HUES64 (cell line): Measurements from ENCODE around the gene REM1. TPM values are rescaled to one million over a fixed set of nuclear protein-coding genes. Genes with fewer than 3 reads are reported as not detected.
"Not testable (repeated sequence)": the region's sequence is repeated elsewhere in the genome, so short reads cannot be mapped to it uniquely, and the experiment has no call there.

Source experiments
- H3K27ac ChIP-seq: 2 replicates; pipeline ENCODE4 v1.7.0; 2013; ENCODE audit warnings: low read depth, low read length, inconsistent platforms
- H3K27me3 ChIP-seq: 2 replicates; pipeline ENCODE4 v1.6.1; 2013; ENCODE audit warnings: mild to moderate bottlenecking, low read length; ENCODE audit not compliant: insufficient read depth
- H3K36me3 ChIP-seq: 2 replicates; pipeline ENCODE4 v1.6.1; 2013; ENCODE audit warnings: mild to moderate bottlenecking, low read length; ENCODE audit not compliant: insufficient read depth
- H3K4me1 ChIP-seq: 2 replicates; pipeline ENCODE4 v1.6.1; 2013; ENCODE audit warnings: mild to moderate bottlenecking, low read length, moderate library complexity; ENCODE audit not compliant: insufficient read depth
- H3K4me3 ChIP-seq: 2 replicates; pipeline ENCODE4 v1.5.1; 2013; ENCODE audit warnings: mild to moderate bottlenecking, low read length, moderate library complexity
- H3K9ac ChIP-seq: 2 replicates; pipeline ENCODE4 v1.6.1; 2013; ENCODE audit warnings: mild to moderate bottlenecking, low read depth, low read length
- H3K9me3 ChIP-seq: 2 replicates; pipeline ENCODE4 v1.6.1; 2013; ENCODE audit warnings: low read depth, low read length; ENCODE audit not compliant: insufficient read depth
- WGBS: fragments of 150-250, 120-280 bp; methylation state at CpG from one replicate; pipeline ENCODE4 v1.1.7; 2013; ENCODE audit warnings: missing lambda C conversion rate; 5-methylcytosine and 5-hydroxymethylcytosine counted together
- polyA plus RNA-seq, 2 experiments: library from polyadenylated mRNA; stranded (reverse); fragments of 50-300 nt; gene quantifications; one replicate each; pipeline ENCODE4 v1.2.3, GENCODE V29; 2013

Gene REM1, protein sequence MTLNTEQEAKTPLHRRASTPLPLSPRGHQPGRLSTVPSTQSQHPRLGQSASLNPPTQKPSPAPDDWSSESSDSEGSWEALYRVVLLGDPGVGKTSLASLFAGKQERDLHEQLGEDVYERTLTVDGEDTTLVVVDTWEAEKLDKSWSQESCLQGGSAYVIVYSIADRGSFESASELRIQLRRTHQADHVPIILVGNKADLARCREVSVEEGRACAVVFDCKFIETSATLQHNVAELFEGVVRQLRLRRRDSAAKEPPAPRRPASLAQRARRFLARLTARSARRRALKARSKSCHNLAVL
- not detected for polyA plus RNA-seq (2013, experiment 1 of 2)
- not detected for polyA plus RNA-seq (2013, experiment 2 of 2)

DNA sequence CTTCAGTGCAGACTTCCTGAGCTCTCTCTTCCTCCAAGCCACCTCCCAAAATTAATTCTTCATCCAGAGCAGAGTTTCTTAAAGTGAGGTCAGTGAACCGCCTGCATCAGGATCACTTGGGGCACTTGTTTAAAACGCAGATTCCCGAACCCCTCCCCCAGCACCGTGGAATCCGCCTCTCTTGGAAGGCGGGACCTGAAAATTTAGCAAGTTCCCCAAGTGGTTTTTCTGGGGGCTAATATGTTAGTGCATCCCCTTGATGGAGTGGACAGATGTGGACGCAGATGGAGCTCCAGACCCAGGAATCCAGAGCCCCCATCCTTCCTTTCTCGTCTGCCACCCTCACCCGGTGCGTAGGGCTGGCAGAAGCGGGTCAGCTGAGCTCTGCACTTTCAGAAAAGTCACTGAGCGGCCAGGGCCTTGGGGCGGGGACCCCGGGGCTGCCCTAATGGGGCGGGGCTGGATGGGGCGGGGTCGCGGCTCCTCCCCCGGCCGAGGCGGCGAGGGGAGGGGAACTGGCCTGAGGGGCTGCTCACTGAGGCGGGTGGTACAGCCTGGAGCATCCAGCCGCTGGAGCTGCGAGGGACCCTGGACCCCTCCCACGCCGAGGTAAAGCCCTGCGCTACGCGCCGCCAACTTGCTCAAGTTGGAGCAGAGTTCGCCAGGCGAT, at the start of gene REM1, which contains the start of gene DEFB124:
REM1 (plus strand) TSS at position 531 of the 670 bp plus-strand sequence. CDS start 1,158 bp downstream, outside the sequence.
DEFB124 (minus strand) TSS at position 370 of the 670 bp plus-strand sequence. CDS start 2,114 bp downstream, outside the sequence.
- H3K27ac ChIP-seq, result no peak within 1 kb of the TSS
- H3K36me3 ChIP-seq, result no peaks in the 10 kb centered on the region
- H3K27me3 ChIP-seq, result no peaks in the 10 kb centered on the region
- peaks cover 65% of the 10 kb centered on the region for H3K9me3 ChIP-seq
- H3K9ac ChIP-seq, result no peak within 1 kb of the TSS
- H3K4me1 ChIP-seq, result no peaks in the 10 kb centered on the region
- WGBS, result 88% methylated on average over 33 of the region's 33 CpGs
- H3K4me3 ChIP-seq, result no peak within 1 kb of the TSS

DNA sequence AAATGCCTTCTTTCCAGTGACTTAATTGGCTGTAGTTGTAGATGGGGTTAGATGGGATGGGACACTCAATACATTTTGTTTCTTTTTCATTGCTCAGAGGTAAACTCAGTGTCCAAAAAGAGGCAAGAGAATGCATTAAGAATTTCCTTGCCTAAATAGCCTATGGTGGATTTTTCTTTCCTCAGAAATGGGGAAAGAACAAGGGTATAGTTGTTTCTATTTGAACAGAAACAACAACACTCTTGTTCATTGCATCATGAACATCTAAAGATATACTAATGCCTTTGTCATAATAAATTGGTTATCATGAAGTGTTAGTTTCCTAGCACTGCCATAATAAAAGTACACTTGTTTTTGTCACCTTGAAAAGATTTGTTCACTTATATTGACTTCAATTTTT, 49.3 kb upstream of the REM1 start:
- H3K4me3 ChIP-seq, result no peak overlapping the region
- H3K9ac ChIP-seq, result no peak overlapping the region
- H3K27me3 ChIP-seq, result no peaks in the 10 kb centered on the region
- no peaks in the 10 kb centered on the region for H3K4me1 ChIP-seq
- H3K9me3 ChIP-seq, result peaks cover 70% of the 10 kb centered on the region
- H3K27ac ChIP-seq, result no peak overlapping the region
- H3K36me3 ChIP-seq, result no peaks in the 10 kb centered on the region

DNA sequence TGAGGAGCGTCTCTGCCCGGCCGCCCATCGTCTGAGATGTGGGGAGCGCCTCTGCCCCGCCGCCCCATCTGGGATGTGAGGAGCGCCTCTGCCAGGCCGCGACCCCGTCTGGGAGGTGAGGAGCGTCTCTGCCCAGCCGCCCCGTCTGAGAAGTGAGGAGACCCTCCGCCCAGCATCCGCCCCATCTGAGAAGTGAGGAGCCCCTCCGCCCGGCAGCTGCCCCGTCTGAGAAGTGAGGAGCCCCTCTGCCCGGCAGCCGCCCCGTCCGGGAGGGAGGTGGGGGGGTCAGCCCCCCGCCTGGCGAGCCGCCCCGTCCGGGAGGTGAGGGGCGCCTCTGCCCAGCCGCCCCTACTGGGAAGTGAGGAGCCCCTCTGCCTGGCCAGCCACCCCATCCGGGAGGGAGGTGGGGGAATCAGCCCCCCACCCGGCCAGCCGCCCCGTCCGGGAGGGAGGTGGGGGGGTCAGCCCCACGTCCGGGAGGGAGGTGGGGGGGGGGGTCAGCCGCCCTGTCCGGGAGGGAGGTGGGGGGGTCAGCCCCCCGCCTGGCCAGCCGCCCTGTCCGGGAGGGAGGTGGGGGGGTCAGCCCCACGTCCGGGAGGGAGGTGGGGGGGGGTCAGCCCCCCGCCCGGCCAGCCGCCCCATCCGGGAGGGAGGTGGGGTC, 48.1 kb upstream of the REM1 start:
- not testable (repeated sequence) for H3K27ac ChIP-seq, H3K9ac ChIP-seq, H3K36me3 ChIP-seq, H3K27me3 ChIP-seq, H3K4me3 ChIP-seq, H3K4me1 ChIP-seq
- peaks cover 68% of the 10 kb centered on the region for H3K9me3 ChIP-seq
- 95% methylated on average over 25 of the region's 48 CpGs for WGBS

GRCh38 chr20:31427576-31427975, 47.5 kb upstream of the REM1 start:
- H3K27ac ChIP-seq, H3K4me1 ChIP-seq, H3K9ac ChIP-seq, H3K27me3 ChIP-seq, H3K4me3 ChIP-seq, H3K36me3 ChIP-seq: not testable (repeated sequence)
- H3K9me3 ChIP-seq, result peaks cover 68% of the 10 kb centered on the region
- 95% methylated on average over 30 of the region's 31 CpGs for WGBS

- no peaks in the 10 kb centered on the region for H3K36me3 ChIP-seq
- no peaks in the 10 kb centered on the region for H3K4me1 ChIP-seq
- no peaks in the 10 kb centered on the region for H3K27me3 ChIP-seq
- H3K9ac ChIP-seq, result no peak overlapping the region
- peaks cover 61% of the 10 kb centered on the region for H3K9me3 ChIP-seq
- H3K4me3 ChIP-seq, result no peak overlapping the region
- no peak overlapping the region for H3K27ac ChIP-seq
- 70% methylated on average over 4 of the region's 4 CpGs for WGBS
These were observed 44.4 kb upstream of the REM1 start for GRCh38 chr20:31430568-31431115.

GRCh38 chr20:31440012-31440659, 35.0 kb upstream of the REM1 start, which contains the start of gene DEFB123:
Gene DEFB123 (plus strand): TSS chr20:31440632. CDS start chr20:31440699, 67 bp downstream.
- no peak within 1 kb of the TSS for H3K9ac ChIP-seq
- no peaks in the 10 kb centered on the region for H3K36me3 ChIP-seq
- 85% methylated on average over 16 of the region's 16 CpGs for WGBS
- no peaks in the 10 kb centered on the region for H3K27me3 ChIP-seq
- H3K9me3 ChIP-seq, result peaks cover 86% of the 10 kb centered on the region
- H3K4me3 ChIP-seq, result no peak within 1 kb of the TSS
- H3K27ac ChIP-seq, result no peak within 1 kb of the TSS
- no peaks in the 10 kb centered on the region for H3K4me1 ChIP-seq

GRCh38 chr20:31446084-31446819, 28.8 kb upstream of the REM1 start:
- no peaks in the 10 kb centered on the region for H3K36me3 ChIP-seq
- WGBS, result 77% methylated on average over 12 of the region's 12 CpGs

GRCh38 chr20:31449511-31450414, 25.3 kb upstream of the REM1 start:
- no peak overlapping the region for H3K4me3 ChIP-seq
- H3K27ac ChIP-seq, result no peak overlapping the region
- WGBS, result 78% methylated on average over 7 of the region's 8 CpGs
- no peaks in the 10 kb centered on the region for H3K27me3 ChIP-seq
- H3K36me3 ChIP-seq, result no peaks in the 10 kb centered on the region
- H3K4me1 ChIP-seq, result no peaks in the 10 kb centered on the region
- H3K9ac ChIP-seq, result no peak overlapping the region
- peaks cover 59% of the 10 kb centered on the region for H3K9me3 ChIP-seq

More at GRCh38 chr20:31446084-31446819, 28.8 kb upstream of the REM1 start:
- Histone ChIP-seq H3K9me3 (peaks cover 81% of the 10 kb centered on the region), H3K9ac (no peak overlapping the region), H3K4me1 (no peaks in the 10 kb centered on the region), H3K4me3 (no peak overlapping the region), H3K27me3 (no peaks in the 10 kb centered on the region), H3K27ac (no peak overlapping the region)

DNA sequence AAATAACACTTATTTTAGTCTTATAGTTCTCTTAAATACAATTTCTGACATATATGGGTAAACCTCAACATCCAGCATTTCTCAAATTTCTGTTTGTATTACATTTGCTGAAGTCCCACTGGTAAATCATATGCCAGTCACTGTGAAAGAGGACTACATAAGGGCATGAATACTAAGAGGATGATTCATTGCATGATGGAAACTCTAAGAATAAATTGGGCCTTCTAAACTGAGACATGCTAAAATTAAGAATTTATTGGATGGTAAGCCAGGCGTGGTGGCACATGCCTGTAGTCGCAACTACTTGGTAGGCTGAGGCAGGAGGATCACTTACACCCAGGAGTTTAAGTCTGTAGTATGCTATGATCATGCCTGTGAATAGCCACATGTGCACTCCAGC, 22.5 kb upstream of the REM1 start:
- Histone ChIP-seq H3K27ac (no peak overlapping the region), H3K27me3 (no peaks in the 10 kb centered on the region), H3K36me3 (no peaks in the 10 kb centered on the region), H3K4me1 (no peaks in the 10 kb centered on the region), H3K9ac (no peak overlapping the region), H3K9me3 (peaks cover 44% of the 10 kb centered on the region), H3K4me3 (no peak overlapping the region)
- WGBS, result 66% methylated on average over 2 of the region's 2 CpGs
